PC-3 (cell line): ENCODE results near the gene TYW1. TPM values are rescaled to one million over a fixed set of nuclear protein-coding genes. Genes with fewer than 3 reads are reported as not detected.
"Not testable (repeated sequence)": the region's sequence is repeated elsewhere in the genome, so short reads cannot be mapped to it uniquely, and the experiment has no call there.

Experiments used
- ATAC-seq: fragments of 200-7000 bp; cut with Tn5 transposase; 2 replicates; pipeline ENCODE4 v1.9.1; 2020; ENCODE audit warnings: mild to moderate bottlenecking, moderate library complexity
- BruUV-seq: library from RNA; stranded (reverse); fragments of 400-500 nt; replicated peaks from 2 replicates; lab custom pipeline; 2021; lab: Mats Ljungman, UMichigan
- CTCF ChIA-PET: fragments of 300-600 bp; sonication (Branson Sonifier 250); formaldehyde crosslinking; loops from one replicate; lab custom pipeline; 2022; ENCODE audit warnings: antibody characterized with exemption; lab: Charles Lee
- POLR2A ChIA-PET: fragments of 300-600 bp; sonication (Branson Sonifier 250); formaldehyde crosslinking; loops from one replicate; lab custom pipeline; 2022; ENCODE audit warnings: antibody characterized with exemption; ENCODE audit not compliant: unreplicated experiment; lab: Charles Lee
- DNase-seq: peaks from one replicate; pipeline ENCODE4 v3.0.0-alpha.2; 2015
- H2AFZ ChIP-seq: fragments of 300-600 bp; sonication (generic); 2 replicates; pipeline ENCODE4 v1.6.0; 2016; ENCODE audit warnings: antibody characterized with exemption, low read length
- H3F3A ChIP-seq: fragments of 300-600 bp; sonication (generic); one replicate; pipeline ENCODE4 v1.6.0; 2017; ENCODE audit warnings: antibody characterized with exemption, low read length, control low read depth, mild to moderate bottlenecking; ENCODE audit not compliant: unreplicated experiment
- H3K27ac ChIP-seq: fragments of 300-600 bp; sonication (generic); 2 replicates; pipeline ENCODE4 v1.5.1; 2016; ENCODE audit warnings: mild to moderate bottlenecking, low read length
- H3K27me3 ChIP-seq: fragments of 300-600 bp; sonication (generic); 2 replicates; pipeline ENCODE4 v1.6.1; 2016; ENCODE audit warnings: low read length, mixed read lengths
- H3K36me3 ChIP-seq: fragments of 300-600 bp; sonication (generic); 2 replicates; pipeline ENCODE4 v1.6.1; 2016; ENCODE audit warnings: low read depth, mixed run types, low read length, mixed read lengths
- H3K4me1 ChIP-seq: fragments of 300-600 bp; sonication (generic); 2 replicates; pipeline ENCODE4 v1.5.1; 2016; ENCODE audit warnings: low read length; ENCODE audit not compliant: insufficient read depth
- H3K4me2 ChIP-seq: fragments of 300-600 bp; sonication (generic); 2 replicates; pipeline ENCODE4 v1.6.0; 2016; ENCODE audit warnings: low read length
- H3K4me3 ChIP-seq: fragments of 300-600 bp; sonication (generic); 2 replicates; pipeline ENCODE4 v1.5.1; 2016; ENCODE audit warnings: mild to moderate bottlenecking, low read length, mixed read lengths
- H3K79me2 ChIP-seq: fragments of 300-600 bp; sonication (generic); 2 replicates; pipeline ENCODE4 v1.6.1; 2017; ENCODE audit warnings: low read length, mixed read lengths
- H3K9ac ChIP-seq: fragments of 300-600 bp; sonication (generic); 2 replicates; pipeline ENCODE4 v1.6.0; 2016; ENCODE audit warnings: mild to moderate bottlenecking, low read length
- H3K9me2 ChIP-seq: fragments of 300-600 bp; sonication (generic); replicated peaks from 2 replicates; pipeline ENCODE4 v1.6.1; 2016; ENCODE audit warnings: mixed run types, low read length, mixed read lengths
- H3K9me3 ChIP-seq: fragments of 300-600 bp; sonication (generic); 2 replicates; pipeline ENCODE4 v1.6.1; 2016; ENCODE audit warnings: low read length, mixed read lengths
- H4K20me1 ChIP-seq: fragments of 300-600 bp; sonication (generic); 2 replicates; pipeline ENCODE4 v1.6.1; 2016; ENCODE audit warnings: low read length, mixed read lengths
- intact Hi-C: fragments of 100-400 bp; cut with micrococcal nuclease; formaldehyde crosslinking; loops from 2 replicates; pipeline ENCODE4 v1.9.0; 2023
- total RNA-seq: library from RNA; depleted of rRNA; stranded (reverse); fragments of >200 nt; gene quantifications from 2 replicates; pipeline ENCODE4 v1.2.3, GENCODE V29; 2014

The TYW1 gene
- total RNA-seq, 1 experiment from 2014 or later = 13.4 TPM

DNA sequence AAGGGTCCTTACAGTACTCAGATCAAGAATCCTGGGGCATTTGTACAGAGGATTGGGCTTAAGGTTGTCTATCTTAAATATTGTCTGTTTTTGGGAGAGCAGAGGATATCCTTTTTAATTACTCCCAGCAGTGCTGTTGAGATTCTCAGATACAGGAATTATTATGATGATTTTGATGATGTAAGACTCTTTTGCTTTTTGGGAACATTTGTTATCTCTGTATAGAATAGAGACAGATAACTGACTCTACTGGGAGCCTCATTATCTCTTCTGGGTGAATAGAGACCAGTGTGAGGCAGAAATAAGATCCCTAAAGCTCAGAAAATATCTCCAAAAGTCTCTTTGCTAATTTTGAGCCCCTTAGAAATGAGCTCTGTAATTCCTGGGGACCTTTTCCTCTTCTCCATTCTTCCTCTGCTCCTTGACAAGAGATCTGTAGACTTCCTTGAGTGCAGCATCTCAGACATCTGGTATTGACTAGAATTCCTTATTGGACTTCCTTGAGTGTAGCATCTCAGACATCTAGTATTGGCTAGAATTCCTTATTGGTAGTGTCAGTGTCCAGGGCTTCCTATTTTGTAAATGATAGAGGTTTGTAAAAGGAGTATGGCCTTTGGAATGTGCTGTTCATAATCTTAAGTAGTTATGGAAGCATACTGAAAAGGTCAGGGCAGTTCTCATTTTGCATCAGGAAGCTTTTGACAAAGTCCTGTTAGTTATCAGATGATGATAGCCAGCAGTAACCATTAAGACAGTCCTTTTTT is 118.0 kb downstream of the TYW1 start:
- H3K27me3 ChIP-seq, H3K36me3 ChIP-seq, H3K27ac ChIP-seq, H3K9me2 ChIP-seq, H3K9ac ChIP-seq, POLR2A ChIA-PET, DNase-seq, H3K4me2 ChIP-seq, H3K79me2 ChIP-seq, CTCF ChIA-PET, intact Hi-C loops, BruUV-seq, H3K9me3 ChIP-seq, H3F3A ChIP-seq, H2AFZ ChIP-seq, H3K4me1 ChIP-seq, H3K4me3 ChIP-seq, H4K20me1 ChIP-seq, ATAC-seq: not testable (repeated sequence)

GRCh38 chr7:67120491-67120890 is 123.9 kb downstream of the TYW1 start:
- H3K79me2 ChIP-seq, H3K27me3 ChIP-seq, H3K4me2 ChIP-seq, H3K9ac ChIP-seq, H3K4me1 ChIP-seq, DNase-seq, H4K20me1 ChIP-seq, H3K9me3 ChIP-seq, H3K4me3 ChIP-seq, CTCF ChIA-PET, POLR2A ChIA-PET, H3K27ac ChIP-seq, BruUV-seq, ATAC-seq, H3F3A ChIP-seq, H3K36me3 ChIP-seq, H3K9me2 ChIP-seq, H2AFZ ChIP-seq: not testable (repeated sequence)
- intact Hi-C loops = loop anchor here (10.0 kb wide), 1 partner anchor 76 kb away; no protein-coding TSS in a partner anchor

DNA sequence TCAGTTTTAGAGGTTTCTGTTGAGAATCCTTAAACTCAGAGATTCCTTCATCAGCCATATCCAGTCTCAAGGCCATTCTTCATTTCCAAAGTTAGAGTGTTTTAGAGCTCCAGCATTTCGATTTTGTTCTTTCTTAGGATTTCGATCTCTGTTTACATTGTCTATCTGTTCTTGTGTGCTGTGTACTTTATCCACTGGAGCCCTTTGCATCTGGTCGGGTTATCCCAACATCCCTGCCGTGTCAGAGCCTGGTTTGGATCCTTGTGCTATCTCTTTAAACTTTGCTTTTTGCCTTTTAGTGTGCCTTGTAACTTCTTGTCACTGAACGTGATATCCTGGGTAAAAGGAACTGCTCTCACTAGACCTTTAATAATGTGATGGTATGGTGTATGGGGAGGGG is 131.6 kb downstream of the TYW1 start:
- H3K9me2 ChIP-seq, H3F3A ChIP-seq, POLR2A ChIA-PET, H3K4me2 ChIP-seq, H3K27me3 ChIP-seq, H3K79me2 ChIP-seq, H4K20me1 ChIP-seq, H3K9ac ChIP-seq, BruUV-seq, H2AFZ ChIP-seq, CTCF ChIA-PET, H3K4me3 ChIP-seq, H3K9me3 ChIP-seq, H3K36me3 ChIP-seq, ATAC-seq, DNase-seq: not testable (repeated sequence)
- Histone ChIP-seq H3K4me1 (peaks cover 15% of the 10 kb centered on the region), H3K27ac (peak overlapping the region; percentile 81)
- intact Hi-C loops = loop anchor here (10.0 kb wide), 1 partner anchor 83 kb away; no protein-coding TSS in a partner anchor

- H3K9ac ChIP-seq, H3K79me2 ChIP-seq, H3K27me3 ChIP-seq, H3K27ac ChIP-seq, H3K4me2 ChIP-seq, BruUV-seq, H2AFZ ChIP-seq, H3K4me3 ChIP-seq, H4K20me1 ChIP-seq, H3K9me2 ChIP-seq, CTCF ChIA-PET, ATAC-seq, DNase-seq, H3K36me3 ChIP-seq, intact Hi-C loops, H3K9me3 ChIP-seq, H3F3A ChIP-seq, POLR2A ChIA-PET: not testable (repeated sequence)
- peaks cover 15% of the 10 kb centered on the region for H3K4me1 ChIP-seq
Measured at GRCh38 chr7:67130766-67131165, 134.1 kb downstream of the TYW1 start.

- H4K20me1 ChIP-seq, POLR2A ChIA-PET, BruUV-seq, ATAC-seq, intact Hi-C loops, H2AFZ ChIP-seq, H3K36me3 ChIP-seq, H3K79me2 ChIP-seq, H3K4me2 ChIP-seq, H3K9me3 ChIP-seq, H3K9ac ChIP-seq, CTCF ChIA-PET, H3K9me2 ChIP-seq, H3F3A ChIP-seq, H3K27me3 ChIP-seq, DNase-seq, H3K4me1 ChIP-seq, H3K27ac ChIP-seq, H3K4me3 ChIP-seq: not testable (repeated sequence)
Measured at GRCh38 chr7:67134912-67135311, 138.3 kb downstream of the TYW1 start.

DNA sequence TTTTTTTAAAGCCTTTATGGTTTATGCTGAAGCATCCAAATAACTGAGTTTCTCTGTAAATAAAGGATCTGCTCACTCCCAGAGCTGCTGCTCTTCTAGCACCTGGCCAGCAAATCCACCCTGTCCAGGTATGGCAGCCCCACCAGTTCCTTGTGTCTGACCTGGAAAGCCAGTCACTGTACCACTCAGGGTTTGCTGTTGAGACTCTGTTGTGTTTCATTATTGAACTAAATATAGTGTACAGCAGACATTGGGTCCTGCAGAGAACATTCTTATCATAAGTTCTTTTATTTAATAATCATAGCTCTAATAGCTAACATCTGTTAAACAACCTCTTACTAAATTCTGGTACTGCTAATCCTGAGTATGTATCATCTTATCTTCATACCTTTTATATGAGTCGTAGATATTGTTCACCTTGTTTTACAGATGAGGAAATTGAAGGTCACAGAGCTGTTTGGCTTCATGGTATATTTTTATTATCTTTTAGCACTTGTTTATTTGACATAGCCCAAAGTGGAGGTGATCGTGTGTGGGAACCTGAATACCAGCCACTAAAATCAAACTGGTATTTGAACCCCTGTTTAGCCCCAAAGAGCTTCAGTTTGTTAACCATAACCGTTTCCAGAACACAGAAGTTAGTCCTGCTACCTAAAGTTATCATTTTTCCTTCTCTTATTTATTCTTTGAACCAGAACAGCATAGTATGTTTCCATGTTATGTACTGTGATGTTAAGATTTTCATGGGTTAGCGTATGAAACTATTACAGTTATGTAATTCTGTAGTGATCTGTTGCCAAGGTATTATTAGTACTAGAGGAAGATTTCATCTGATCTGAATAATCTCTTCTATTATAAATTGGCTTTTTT is 139.2 kb downstream of the TYW1 start:
- ATAC-seq = peak; percentile 12; the same call in 1 of the 2 replicates

More for the DNA sequence above, 139.2 kb downstream of the TYW1 start:
- H3K4me2 ChIP-seq, H3K27me3 ChIP-seq, POLR2A ChIA-PET, H2AFZ ChIP-seq, H4K20me1 ChIP-seq, intact Hi-C loops, H3K36me3 ChIP-seq, H3K4me1 ChIP-seq, CTCF ChIA-PET, H3K9ac ChIP-seq, H3K9me2 ChIP-seq, H3F3A ChIP-seq, H3K9me3 ChIP-seq, H3K27ac ChIP-seq, DNase-seq, H3K4me3 ChIP-seq, BruUV-seq, H3K79me2 ChIP-seq: not testable (repeated sequence)
